Memory B cell (primary cell): ENCODE measurements around the gene PRAME.
"Not testable (repeated sequence)": the region's sequence is repeated elsewhere in the genome, so short reads cannot be mapped to it uniquely, and the experiment has no call there.

Experiments used
- ATAC-seq: fragments of 150-1000 bp; cut with Tn5 transposase; 2 replicates; pipeline ENCODE4 v1.10.0; 2021; ENCODE audit warnings: low read depth, mild to moderate bottlenecking, moderate library complexity
- DNase-seq, 2 donors: peaks; one replicate each; pipeline ENCODE4 v3.0.0; 2022; ENCODE audit warnings: low spot score in 2 of 2
- H3K27ac Mint-ChIP-seq: one replicate; pipeline ENCODE4 v1.8.0; 2022; ENCODE audit warnings: mild to moderate bottlenecking, moderate library complexity, mixed read lengths
- H3K27me3 Mint-ChIP-seq: one replicate; pipeline ENCODE4 v1.8.0; 2022; ENCODE audit warnings: mixed read lengths
- H3K36me3 Mint-ChIP-seq: one replicate; pipeline ENCODE4 v1.8.0; 2022; ENCODE audit warnings: mild to moderate bottlenecking, mixed read lengths
- H3K4me1 Mint-ChIP-seq: one replicate; pipeline ENCODE4 v1.8.0; 2022; ENCODE audit warnings: mixed read lengths
- H3K4me3 Mint-ChIP-seq: one replicate; pipeline ENCODE4 v1.8.0; 2022; ENCODE audit warnings: mild to moderate bottlenecking, moderate library complexity, mixed read lengths
- H3K9me3 Mint-ChIP-seq: one replicate; pipeline ENCODE4 v1.8.0; 2022; ENCODE audit warnings: mixed read lengths

PRAME gene

DNA sequence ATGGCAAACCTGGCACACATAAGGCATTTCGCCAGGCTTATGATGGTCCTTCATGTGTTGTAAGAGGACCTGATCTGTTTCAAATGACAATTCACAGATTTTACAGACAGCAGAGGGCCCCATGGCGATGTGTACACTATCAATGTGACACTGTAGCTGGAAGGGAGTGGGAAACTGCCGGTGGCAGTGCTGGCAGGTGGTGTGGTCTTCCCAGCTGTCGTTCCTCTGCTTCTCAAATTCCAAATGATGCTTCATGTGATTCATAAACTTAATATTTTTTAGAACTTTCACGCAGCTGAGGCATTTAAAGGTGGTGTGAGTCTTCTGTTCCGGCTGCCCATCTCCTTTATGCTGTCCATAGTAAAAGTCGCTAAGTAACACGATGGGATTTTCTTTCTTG is 44.6 kb downstream of the PRAME start:
- H3K9me3 Mint-ChIP-seq, ATAC-seq, H3K4me3 Mint-ChIP-seq, H3K27me3 Mint-ChIP-seq, H3K4me1 Mint-ChIP-seq, DNase-seq, H3K36me3 Mint-ChIP-seq: not testable (repeated sequence)
- peak overlapping the region; percentile 23 for H3K27ac Mint-ChIP-seq

DNA sequence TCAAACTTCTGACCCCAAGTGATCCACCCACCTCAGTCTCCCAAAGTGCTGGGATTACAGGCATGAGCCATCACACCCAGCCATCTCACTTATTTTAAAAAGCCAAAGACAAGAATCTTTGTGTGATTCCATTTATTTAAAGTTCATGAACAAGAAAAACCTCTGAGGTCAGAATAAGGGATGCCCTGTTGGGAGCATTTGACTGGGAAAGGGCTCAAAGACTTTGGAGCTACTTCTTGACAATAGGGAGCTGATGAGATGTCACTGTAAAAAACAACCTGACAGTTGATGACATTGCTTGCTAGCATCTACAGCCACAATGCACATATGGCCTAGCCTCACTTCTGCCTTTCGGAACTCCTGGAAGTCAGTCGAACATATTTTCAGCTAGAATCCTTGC is 45.4 kb downstream of the PRAME start:
- Mint-ChIP-seq H3K27ac (no peak overlapping the region), H3K27me3 (peaks cover 8% of the 10 kb centered on the region), H3K4me3 (no peak overlapping the region), H3K36me3 (peaks cover 2% of the 10 kb centered on the region), H3K4me1 (peaks cover 9% of the 10 kb centered on the region), H3K9me3 (peaks cover 3% of the 10 kb centered on the region)
- ATAC-seq: no peak
- no peak for DNase-seq

DNA sequence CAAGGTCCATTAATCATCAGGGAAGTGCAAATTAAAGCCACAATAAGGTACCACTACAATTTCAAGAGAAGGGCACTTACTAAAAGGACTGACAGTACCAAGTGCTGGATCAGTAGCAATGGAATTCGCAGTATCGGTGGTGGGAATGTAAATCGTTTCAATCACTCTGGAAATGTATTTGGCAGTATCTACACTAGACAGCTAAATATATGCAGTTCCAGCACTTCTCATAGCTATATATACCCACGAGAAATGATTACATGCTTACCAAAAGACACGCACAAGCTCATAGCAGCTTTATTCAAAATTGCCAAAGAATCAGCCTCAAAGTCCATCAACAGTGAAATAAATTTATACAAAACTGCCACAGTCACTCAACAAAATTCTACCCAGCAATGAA is 46.1 kb downstream of the PRAME start:
- H3K4me3 Mint-ChIP-seq: no peak overlapping the region
- peaks cover 8% of the 10 kb centered on the region for H3K27me3 Mint-ChIP-seq
- DNase-seq: no peak
- no peak overlapping the region for H3K27ac Mint-ChIP-seq
- H3K36me3 Mint-ChIP-seq: peaks cover 2% of the 10 kb centered on the region
- H3K4me1 Mint-ChIP-seq: peaks cover 11% of the 10 kb centered on the region
- H3K9me3 Mint-ChIP-seq: peaks cover 3% of the 10 kb centered on the region
- no peak for ATAC-seq

DNA sequence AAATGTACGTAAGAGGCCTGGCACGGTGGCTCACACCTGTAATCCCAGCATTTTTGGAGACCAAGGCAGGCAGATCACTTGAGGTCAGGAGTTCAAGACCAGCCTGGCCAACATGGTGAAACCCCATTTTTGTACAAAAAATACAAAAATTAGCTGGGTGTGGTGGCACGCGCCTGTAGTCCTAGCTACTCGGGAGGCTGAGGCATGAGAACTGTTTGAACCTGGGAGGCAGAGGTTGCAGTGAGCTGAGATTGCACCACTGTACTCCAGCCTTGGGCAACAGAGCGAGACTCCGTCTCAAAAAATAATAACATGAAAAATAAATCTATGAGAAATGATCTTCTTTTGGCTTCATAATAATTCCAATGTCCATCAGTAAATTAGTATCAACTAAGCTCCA is 48.2 kb downstream of the PRAME start:
- not testable (repeated sequence) for DNase-seq, H3K27me3 Mint-ChIP-seq, ATAC-seq, H3K36me3 Mint-ChIP-seq, H3K9me3 Mint-ChIP-seq, H3K27ac Mint-ChIP-seq, H3K4me3 Mint-ChIP-seq
- peaks cover 20% of the 10 kb centered on the region for H3K4me1 Mint-ChIP-seq

GRCh38 chr22:22509912-22510311 is 49.2 kb downstream of the PRAME start:
- not testable (repeated sequence) for H3K27me3 Mint-ChIP-seq, ATAC-seq, DNase-seq, H3K4me3 Mint-ChIP-seq, H3K9me3 Mint-ChIP-seq, H3K27ac Mint-ChIP-seq
- H3K4me1 Mint-ChIP-seq: peaks cover 20% of the 10 kb centered on the region
- H3K36me3 Mint-ChIP-seq: peaks cover 13% of the 10 kb centered on the region

GRCh38 chr22:22508274-22509176 is 50.5 kb downstream of the PRAME start, which contains the start of gene ZNF280B:
Gene ZNF280B (minus strand): TSS chr22:22508742. CDS start chr22:22489398, 19,344 bp downstream.
- Mint-ChIP-seq H3K27me3 (no peaks in the 10 kb centered on the region), H3K9me3 (peaks cover 3% of the 10 kb centered on the region), H3K4me1 (peaks cover 23% of the 10 kb centered on the region), H3K4me3 (peak within 1 kb of the TSS; percentile 88), H3K27ac (peak within 1 kb of the TSS; percentile 6), H3K36me3 (peaks cover 21% of the 10 kb centered on the region)
- DNase-seq (peak; percentile 83 to 85), ATAC-seq (peak; percentile 98)

DNA sequence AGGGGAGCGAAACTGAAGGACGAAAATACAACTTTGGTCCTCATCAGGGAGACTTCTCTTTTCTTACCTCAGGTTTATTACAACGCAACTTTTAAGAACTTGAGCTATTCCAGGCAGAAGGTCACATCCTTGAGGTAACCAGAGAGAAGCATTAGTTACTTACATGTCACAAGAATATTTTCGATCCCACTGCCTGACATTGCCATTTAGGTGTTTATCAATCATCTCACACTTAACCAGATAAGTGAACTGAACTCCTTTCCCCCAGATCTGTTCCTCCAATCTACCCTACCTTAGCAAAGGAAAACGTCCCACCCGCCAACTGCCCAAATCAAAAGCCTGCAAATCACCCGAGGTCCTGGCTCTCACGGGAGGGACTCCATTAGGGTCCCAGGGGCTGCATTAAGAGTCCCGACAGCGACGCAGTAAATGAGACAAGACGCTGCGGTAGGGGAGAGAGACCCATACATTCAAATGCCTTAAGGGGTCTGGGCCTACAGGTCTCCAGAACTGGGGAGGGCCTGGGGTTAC is 51.3 kb downstream of the PRAME start:
- H3K9me3 Mint-ChIP-seq: peaks cover 3% of the 10 kb centered on the region
- no peak for ATAC-seq
- H3K27me3 Mint-ChIP-seq: no peaks in the 10 kb centered on the region
- peaks cover 23% of the 10 kb centered on the region for H3K4me1 Mint-ChIP-seq
- DNase-seq: peak in 1 of 2 donors; percentile 10
- H3K27ac Mint-ChIP-seq: peak overlapping the region; percentile 6
- peaks cover 24% of the 10 kb centered on the region for H3K36me3 Mint-ChIP-seq
- H3K4me3 Mint-ChIP-seq: peak overlapping the region; percentile 88

- DNase-seq (no peak), ATAC-seq (no peak)
- no peak overlapping the region for H3K27ac Mint-ChIP-seq
- peaks cover 3% of the 10 kb centered on the region for H3K9me3 Mint-ChIP-seq
- no peak overlapping the region for H3K4me3 Mint-ChIP-seq
- H3K27me3 Mint-ChIP-seq: no peaks in the 10 kb centered on the region
- peaks cover 16% of the 10 kb centered on the region for H3K4me1 Mint-ChIP-seq
- H3K36me3 Mint-ChIP-seq: peaks cover 28% of the 10 kb centered on the region
Observed at GRCh38 chr22:22506736-22507135, 52.3 kb downstream of the PRAME start.

DNA sequence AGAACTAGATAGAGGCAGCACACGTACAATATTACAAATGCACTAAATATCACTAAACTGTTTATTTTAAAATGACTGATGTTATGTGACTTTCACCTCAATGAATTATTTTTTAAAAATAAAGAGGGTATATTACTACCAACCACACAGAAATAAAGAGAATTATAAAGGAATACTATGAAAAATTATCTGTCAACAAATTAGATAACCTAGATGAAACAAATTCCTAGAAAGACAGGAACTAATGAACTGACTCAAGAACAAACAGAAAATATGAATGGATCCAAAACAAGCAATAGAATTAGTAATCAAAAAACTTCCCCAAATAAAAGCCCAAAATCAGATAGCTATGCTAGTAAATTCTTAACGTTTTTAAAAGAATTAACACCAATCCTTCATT is 60.8 kb downstream of the PRAME start:
- H3K9me3 Mint-ChIP-seq: no peaks in the 10 kb centered on the region
- H3K27ac Mint-ChIP-seq: no peak overlapping the region
- ATAC-seq (no peak), DNase-seq (no peak)
- no peak overlapping the region for H3K4me3 Mint-ChIP-seq
- H3K4me1 Mint-ChIP-seq: peaks cover 9% of the 10 kb centered on the region
- H3K27me3 Mint-ChIP-seq: no peaks in the 10 kb centered on the region
- peaks cover 17% of the 10 kb centered on the region for H3K36me3 Mint-ChIP-seq
